ENCODE data around the gene MAP4K2.
"Not testable (repeated sequence)": the region's sequence is repeated elsewhere in the genome, so short reads cannot be mapped to it uniquely, and the experiment has no call there.

MAP4K2 gene

DNA sequence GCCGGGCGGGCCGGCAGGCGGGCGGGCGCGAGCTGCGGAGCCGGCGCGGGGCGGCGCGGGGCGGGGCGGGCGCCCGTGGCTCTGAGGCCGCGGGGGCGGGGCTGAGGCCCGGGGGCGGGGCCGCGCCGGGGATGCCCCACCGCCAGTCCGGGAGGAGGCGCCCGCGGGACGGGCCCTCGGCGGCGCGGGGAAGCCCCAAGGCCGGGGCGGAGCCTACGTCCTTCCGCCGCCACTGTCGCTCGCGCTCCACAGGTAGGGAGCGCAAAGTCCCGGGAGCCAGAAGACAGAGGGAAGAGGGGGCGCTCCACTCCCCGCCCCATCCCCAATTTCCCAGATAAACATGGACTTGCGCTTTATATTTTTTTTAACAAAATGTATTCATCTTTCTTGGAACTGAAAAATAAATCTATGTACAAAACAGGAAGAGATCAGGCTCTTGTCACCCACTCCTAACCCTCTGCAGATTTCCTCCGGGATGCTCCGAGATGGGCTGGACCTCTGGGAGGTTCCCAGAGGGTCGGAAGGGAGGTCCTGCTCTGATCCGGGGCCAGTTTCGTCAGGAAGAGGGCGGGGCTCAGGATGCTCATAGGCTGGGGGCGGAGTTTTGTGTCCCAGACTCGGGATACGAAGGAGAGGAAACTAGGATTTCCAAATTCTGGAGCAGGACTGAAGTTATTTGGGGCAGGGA lies at the start of gene MAP4K2:
Gene MAP4K2 (minus strand): TSS at position 57 of the 688 bp plus-strand sequence. CDS start 65 bp downstream, outside the sequence.
- no peak for FAIRE-seq

DNA sequence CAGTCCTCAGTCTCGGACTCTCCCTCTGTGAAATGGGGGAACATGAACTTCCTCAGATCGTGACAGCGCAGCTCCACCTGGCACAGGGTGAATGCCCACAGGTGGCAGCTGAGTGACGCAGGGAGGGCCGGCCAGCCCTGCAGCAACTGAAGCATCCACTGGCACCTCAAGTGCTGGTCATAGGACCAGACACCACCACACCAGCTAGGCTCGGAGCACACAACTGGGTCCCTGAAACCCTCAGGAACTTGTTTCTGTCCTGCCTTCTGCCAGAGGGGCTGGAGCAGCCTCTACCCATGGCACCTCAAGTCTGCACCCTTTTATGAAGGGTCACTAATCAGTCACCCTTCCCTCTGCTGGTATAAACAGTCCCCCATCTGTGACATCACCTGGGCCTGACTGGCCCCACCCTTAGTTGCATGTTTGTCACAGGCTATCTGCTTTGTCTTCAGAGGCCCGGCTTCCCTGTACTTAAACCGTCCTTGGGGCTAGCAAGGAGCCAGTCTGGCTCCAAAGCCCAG lies 48.9 kb upstream of the MAP4K2 start:
- no peak for FAIRE-seq

DNA sequence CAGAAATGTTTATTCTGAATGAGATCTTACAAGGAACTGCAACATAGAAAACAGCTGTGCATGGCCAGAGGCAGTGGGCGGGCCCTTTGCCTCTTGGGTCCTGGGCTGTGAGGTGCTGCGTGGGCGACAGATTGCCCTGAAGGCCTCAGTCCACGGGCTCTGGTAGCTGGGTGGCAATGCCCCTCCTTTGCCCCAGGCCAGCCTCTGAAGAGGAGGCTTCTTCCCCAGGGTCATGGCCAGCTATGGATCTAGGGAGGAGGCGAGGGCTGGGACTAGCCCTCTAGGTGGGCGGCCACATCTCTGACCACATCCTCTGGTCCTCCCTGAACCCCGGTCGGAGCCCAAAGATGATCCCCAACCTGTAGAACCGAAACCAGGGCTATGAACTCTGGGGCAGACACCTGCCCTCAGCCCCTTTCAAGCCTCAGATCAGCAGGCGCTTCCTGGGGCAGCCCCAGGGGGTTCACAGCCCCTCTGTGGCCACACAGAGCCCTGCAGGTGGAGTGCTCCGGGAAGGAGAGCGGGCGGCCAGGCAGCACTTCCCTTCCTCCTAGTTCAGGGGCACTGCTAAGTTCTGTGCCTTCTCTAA lies 48.1 kb upstream of the MAP4K2 start:
- FAIRE-seq: no peak

DNA sequence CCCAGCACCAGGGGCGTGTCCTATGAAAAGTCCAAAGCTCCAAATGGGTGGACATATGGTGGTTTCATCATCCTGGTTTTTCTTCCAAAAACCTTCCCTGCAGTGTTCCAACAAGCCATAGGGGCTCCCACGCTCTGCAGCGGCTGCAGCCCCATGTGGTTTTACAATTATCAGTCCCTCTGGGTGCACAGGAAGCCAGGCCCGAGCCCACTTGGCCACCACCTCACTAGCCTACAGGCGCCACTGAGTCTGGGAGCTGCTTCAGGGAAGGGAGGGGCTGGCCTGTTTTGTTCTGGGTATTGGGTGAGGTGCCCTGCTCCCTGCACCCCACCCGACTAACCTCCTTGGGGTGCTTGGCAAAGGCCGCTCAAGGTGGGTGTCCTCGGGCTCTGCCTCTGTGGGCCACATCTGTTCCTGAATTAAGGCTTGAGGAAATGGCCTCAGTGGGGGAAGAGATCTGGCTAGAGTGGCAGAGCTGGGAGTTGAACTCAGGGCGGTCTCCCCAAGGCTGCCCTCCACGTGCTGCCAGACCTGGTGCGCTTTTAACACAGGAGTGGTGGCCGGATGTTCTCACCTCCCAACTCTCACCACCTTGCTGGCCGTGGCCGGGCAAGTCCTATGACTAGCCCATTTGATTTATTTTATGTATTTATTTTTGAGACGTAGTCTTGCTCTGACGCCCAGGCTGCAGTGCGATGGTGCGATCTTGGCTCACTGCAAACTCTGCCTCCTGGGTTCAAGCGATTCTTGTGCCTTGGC lies 46.8 kb upstream of the MAP4K2 start:
- no peak for FAIRE-seq

DNA sequence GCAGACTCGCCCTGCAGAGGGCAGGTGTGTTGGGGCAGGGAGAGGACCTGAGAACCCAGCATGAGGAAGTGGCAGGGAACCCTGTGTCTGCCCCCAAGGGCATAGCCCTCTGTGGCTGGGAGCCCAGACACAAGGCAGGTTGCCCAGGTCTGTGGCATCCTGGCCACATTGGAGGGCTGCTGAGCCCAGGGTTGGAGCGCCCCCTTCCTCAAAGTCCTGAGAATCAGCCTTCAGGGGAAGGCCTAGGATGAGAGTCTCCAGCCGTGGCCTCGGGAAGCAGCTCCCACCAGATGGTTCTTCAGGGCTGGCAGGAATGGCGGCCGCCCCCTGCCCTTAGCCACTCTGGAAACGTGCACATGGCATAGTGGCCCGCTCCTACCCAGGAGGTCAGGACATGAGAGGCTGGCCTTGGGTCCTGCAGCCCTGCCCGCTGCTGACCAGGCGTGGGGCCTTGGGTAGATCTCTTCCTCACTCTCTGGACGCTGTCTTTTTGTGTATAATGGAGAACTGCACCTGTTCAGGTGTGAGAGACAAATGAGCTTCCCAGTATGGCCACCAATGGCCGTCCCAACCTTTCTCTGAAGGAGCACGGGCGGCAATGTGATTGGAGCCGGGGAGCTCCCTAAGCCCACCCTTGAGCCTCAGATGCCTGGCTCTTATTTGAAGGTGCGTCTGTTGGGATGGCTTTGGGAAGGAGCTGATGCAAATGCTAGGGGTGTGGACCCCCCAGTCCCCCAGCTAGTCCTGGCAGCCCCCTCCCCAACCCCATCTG lies 46.0 kb upstream of the MAP4K2 start:
- FAIRE-seq: no peak

- FAIRE-seq: no peak
Observed at GRCh38 chr11:64848214-64848825, 45.3 kb upstream of the MAP4K2 start.

GRCh38 chr11:64846998-64847666 lies 44.1 kb upstream of the MAP4K2 start:
- no peak for FAIRE-seq

- FAIRE-seq: not testable (repeated sequence)
Observed at GRCh38 chr11:64845776-64846129, 42.7 kb upstream of the MAP4K2 start.

DNA sequence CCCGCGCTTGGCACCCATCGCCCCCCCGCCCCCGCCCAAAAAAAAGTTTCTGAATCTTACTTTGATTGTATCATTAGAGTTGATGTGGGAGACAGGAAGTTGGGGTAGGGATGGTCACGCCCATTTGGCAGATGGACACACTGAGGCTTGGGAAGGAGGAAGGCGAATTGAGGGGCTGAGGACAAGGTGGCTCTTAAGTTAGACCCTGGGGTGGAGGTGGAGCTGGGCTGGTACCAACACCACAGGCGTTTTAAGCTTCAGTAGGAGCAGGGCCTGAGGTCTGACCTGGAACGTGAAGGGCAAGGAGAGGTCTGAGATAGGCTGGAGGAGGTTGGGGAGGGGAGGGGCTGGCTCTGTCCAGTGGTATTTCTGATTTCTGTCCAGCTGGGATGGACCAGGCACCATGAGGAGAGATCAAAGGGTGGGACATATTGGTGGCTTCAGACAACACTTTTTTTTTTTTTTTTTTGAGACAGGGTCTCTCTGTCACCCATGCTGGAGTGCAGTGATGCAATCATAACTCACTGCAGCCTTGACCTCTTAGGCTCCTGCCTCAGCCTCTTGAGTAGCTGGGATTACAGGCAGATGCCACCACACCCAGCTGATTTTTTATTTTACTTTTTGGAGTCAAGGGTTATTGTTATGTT lies 42.2 kb upstream of the MAP4K2 start:
- FAIRE-seq: no peak

GRCh38 chr11:64844330-64845128 lies 41.5 kb upstream of the MAP4K2 start, which contains the start of gene CDC42BPG:
CDC42BPG (minus strand) TSS chr11:64844653; CDS start chr11:64844569, 84 bp downstream.
- FAIRE-seq: no peak

- FAIRE-seq: no peak
Observed at GRCh38 chr11:64843686-64844329, 40.8 kb upstream of the MAP4K2 start.

DNA sequence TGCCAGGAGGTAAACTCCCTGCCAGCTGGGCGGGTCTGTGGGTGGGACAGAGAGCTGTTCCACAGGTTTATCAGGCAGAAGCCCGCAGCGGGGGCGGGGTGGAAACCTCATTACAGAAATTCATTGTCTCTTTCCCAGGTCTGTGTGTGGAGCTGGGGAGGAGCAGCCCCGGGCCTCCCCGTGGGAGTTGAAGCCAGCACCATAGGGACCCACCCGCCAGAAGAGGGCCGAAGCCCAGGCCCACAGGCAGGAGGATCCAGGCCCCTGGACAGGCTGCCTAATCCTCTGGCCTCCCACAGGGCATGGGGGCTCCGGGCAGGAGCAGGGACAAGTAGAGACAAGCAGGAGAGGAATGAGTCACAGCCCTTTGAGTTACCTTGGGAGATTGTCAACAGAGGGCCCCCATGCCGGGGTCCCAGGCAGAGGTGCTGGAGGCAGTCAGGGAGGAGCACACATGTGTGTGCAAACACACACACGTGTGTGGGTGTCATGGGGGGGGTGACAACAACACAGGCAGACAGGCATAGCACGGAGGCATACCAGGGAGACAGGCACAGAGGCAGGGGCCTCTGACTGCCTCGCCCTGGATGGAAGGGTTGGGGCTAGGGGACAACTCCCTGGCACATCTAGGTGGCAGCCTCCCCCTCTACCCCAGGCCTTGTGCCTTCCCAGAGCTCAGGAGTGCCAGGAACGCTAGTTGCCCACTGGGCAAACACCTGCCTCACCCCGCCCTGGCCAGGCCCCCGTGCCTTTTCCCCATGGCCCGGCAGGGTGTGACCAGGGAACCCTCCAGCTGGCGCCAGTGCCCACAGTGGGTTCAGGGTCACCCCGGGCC lies 40.1 kb upstream of the MAP4K2 start:
- no peak for FAIRE-seq

DNA sequence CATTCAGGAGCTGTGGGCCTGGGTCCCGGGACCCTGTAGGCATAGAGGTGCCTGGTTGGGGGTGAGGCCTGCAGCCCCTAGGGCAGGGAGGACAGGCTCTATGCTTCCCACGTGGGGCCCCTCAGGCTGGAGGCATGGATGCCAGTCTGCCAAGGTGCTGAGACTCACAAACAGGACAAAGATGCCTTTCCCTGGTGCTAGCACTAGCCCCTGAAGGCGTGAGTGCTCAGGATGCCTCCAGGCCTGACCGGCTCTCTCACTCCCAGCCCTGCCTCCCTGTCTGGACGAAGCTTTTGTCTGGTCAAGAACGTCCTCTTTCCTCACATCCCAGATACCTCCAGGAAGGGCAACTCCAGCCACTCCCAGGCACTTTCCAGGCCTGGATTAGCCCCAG lies 39.3 kb upstream of the MAP4K2 start:
- FAIRE-seq: no peak

DNA sequence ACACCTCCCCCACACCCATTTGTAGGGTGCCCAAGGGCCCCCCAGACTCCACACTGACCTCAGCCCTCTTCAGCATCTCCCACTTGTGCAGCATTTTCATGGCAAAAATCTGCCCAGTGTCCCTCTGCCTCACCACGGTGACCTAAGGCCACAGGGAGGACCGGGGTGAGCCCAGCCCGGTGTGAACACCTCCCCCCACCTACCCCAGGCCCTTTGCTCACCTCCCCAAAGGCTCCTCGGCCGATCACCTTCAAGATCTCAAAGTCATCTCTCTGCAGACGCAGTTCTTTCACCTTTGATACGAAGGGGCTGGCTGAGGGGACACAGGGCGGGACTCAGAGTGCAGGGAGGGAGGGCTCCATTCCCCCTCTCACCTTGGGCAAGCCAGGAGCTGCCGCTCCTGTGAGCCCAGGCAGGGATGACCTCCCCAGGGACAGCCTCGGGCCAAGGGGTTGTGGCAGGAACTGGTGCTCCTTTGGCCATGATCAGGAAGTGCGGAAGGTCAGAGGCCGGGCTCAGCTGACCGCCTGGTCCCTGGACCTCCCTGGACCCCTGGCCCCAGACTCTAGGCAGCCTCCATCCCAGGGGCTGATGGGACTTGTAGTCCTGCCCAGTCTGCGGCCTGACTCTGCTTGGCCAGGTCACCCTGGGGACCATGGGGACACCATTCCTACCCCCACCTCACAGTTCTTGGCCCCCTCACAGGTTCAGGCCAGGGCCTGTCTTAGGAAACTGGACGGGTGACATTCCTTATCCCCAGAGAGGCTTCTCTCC lies 38.8 kb upstream of the MAP4K2 start:
- no peak for FAIRE-seq

DNA sequence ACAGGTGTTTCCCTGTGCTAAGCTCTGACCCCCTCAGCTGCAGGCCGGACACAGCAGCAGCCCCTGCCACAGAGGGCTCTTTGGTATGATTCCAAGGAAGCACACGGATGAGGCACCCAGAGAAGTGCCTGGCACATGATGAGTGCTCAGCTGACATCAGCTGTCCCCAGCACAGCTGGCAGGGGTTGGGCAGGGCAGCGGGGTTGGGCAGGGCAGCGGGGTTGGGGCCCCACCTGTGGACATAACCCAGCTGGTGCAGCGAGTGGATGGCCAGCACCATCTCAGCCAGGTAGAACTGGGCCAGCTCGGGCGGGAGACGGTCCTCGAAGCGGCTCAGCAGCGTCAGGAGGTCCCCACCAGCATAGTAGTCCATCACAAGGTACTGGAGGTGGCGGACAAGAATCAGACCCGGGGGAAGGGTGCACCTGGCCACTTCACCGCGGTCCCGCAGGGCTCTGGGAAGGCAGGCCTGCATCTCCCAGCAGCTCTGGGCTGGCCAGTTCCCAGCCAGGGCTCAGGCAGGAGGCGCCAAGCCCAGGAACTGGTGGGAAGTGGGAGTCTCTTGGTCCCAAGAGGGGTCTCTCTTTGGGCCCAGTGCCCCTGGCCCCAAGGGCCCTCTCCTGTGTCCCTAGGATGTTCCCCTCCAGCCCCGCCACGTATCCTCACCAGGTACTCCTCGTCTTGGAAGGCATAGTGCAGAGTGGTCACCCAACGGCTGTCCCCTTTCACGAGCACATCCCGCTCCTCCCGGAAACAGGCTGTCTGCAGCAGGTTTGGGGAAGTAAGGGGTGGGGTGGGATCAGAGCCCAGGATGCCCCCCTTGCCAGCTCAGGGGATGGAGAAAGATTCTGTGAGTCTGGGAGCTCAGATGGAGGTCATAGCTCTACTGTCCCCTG lies 37.1 kb upstream of the MAP4K2 start:
- FAIRE-seq: no peak

GRCh38 chr11:64839335-64839734 lies 36.3 kb upstream of the MAP4K2 start:
- no peak for FAIRE-seq
